Calu3 (cell line): ENCODE measurements around the gene LCE6A. TPM values are rescaled to one million over a fixed set of nuclear protein-coding genes. Genes with fewer than 3 reads are reported as not detected.

Experiments
- Bru-seq: library from RNA; stranded (reverse); fragments of 400-500 nt; gene quantifications from one replicate; lab custom pipeline; 2021; lab: Mats Ljungman, UMichigan
- BruChase-seq, 2 experiments: library from RNA; stranded (reverse); fragments of 400-500 nt; gene quantifications; one replicate each; lab custom pipeline; 2021; lab: Mats Ljungman, UMichigan
- BruUV-seq: library from RNA; stranded (reverse); fragments of 400-500 nt; replicated peaks from 2 replicates; lab custom pipeline; 2021; lab: Mats Ljungman, UMichigan
- CTCF ChIA-PET: fragments of 300-600 bp; sonication (Branson Sonifier 250); formaldehyde crosslinking; loops from one replicate; lab custom pipeline; 2022; ENCODE audit warnings: antibody characterized with exemption; lab: Charles Lee
- DNase-seq: peaks from one replicate; pipeline ENCODE4 v3.0.0; 2022
- H3K27ac Mint-ChIP-seq: one replicate; pipeline ENCODE4 v1.8.0; 2022; ENCODE audit warnings: mixed read lengths; ENCODE audit not compliant: unreplicated experiment
- H3K27me3 Mint-ChIP-seq: one replicate; pipeline ENCODE4 v1.8.0; 2022; ENCODE audit warnings: mixed read lengths; ENCODE audit not compliant: unreplicated experiment
- H3K36me3 Mint-ChIP-seq: one replicate; pipeline ENCODE4 v1.8.0; 2022; ENCODE audit warnings: mild to moderate bottlenecking, moderate library complexity, mixed read lengths; ENCODE audit not compliant: insufficient read depth, unreplicated experiment
- H3K4me1 Mint-ChIP-seq: one replicate; pipeline ENCODE4 v1.8.0; 2022; ENCODE audit warnings: mild to moderate bottlenecking, low read depth, mixed read lengths; ENCODE audit not compliant: unreplicated experiment
- H3K4me3 Mint-ChIP-seq: one replicate; pipeline ENCODE4 v1.8.0; 2022; ENCODE audit warnings: mild to moderate bottlenecking, low read depth, moderate library complexity, mixed read lengths; ENCODE audit not compliant: unreplicated experiment
- H3K9me3 Mint-ChIP-seq: one replicate; pipeline ENCODE4 v1.8.0; 2022; ENCODE audit warnings: low read depth, mixed read lengths; ENCODE audit not compliant: unreplicated experiment
- CTCF ChIP-seq: fragments of 200-600 bp; IDR thresholded peaks from one replicate; pipeline ENCODE4 v1.8.0; 2022; ENCODE audit warnings: antibody characterized with exemption; ENCODE audit not compliant: unreplicated experiment
- intact Hi-C: fragments of 100-400 bp; cut with micrococcal nuclease; formaldehyde crosslinking; loops from one replicate; pipeline ENCODE4 v1.10.0; 2022; ENCODE audit not compliant: unreplicated experiment
- long read RNA-seq: library from polyadenylated mRNA; stranded (forward); transcript quantifications from one replicate; pipeline ENCODE4 v2.0.0, GENCODE V29; 2022
- total RNA-seq: library from RNA; stranded (reverse); gene quantifications from 2 replicates; pipeline ENCODE4 v1.2.3, GENCODE V29; 2022

Gene LCE6A
- total RNA-seq: not detected in 2 replicates
- not detected for Bru-seq, nascent RNA
- BruChase-seq, experiment 1, labeled RNA remaining after a 6-hour chase: not detected
- BruChase-seq, experiment 2, labeled RNA remaining after a 2-hour chase: not detected
- long read RNA-seq: 0 reads

GRCh38 chr1:152842556-152842955, at the start of gene LCE6A:
TSS of gene LCE6A (plus strand) at chr1:152842856. CDS start at chr1:152843521, 665 bp downstream.
- CTCF ChIA-PET: interaction anchor here (0.6 kb wide), 1 partner anchor 76 kb away, joined by 3 read pairs; no protein-coding TSS in a partner anchor
- Mint-ChIP-seq H3K27me3 (peaks cover 59% of the 10 kb centered on the region), H3K4me3 (no peak within 1 kb of the TSS), H3K9me3 (no peaks in the 10 kb centered on the region), H3K4me1 (no peaks in the 10 kb centered on the region), H3K27ac (no peak within 1 kb of the TSS), H3K36me3 (no peaks in the 10 kb centered on the region)
- DNase-seq: no peak
- no TSS peak for BruUV-seq
- intact Hi-C loops: no loop called here
- TF ChIP-seq CTCF: no peak

- no peak for DNase-seq
- no peak overlapping the region for H3K4me3 Mint-ChIP-seq
- H3K36me3 Mint-ChIP-seq: no peaks in the 10 kb centered on the region
- peaks cover 7% of the 10 kb centered on the region for H3K4me1 Mint-ChIP-seq
- H3K27ac Mint-ChIP-seq: no peak overlapping the region
- intact Hi-C loops: no loop called here
- no peak for TF ChIP-seq CTCF
- no peaks in the 10 kb centered on the region for H3K9me3 Mint-ChIP-seq
- CTCF ChIA-PET: no interaction called here
- BruUV-seq: no TSS peak
- H3K27me3 Mint-ChIP-seq: peaks cover 55% of the 10 kb centered on the region
These were observed 47.0 kb upstream of the LCE6A start for GRCh38 chr1:152795686-152796085.

GRCh38 chr1:152796421-152796820, 46.2 kb upstream of the LCE6A start, which contains the start of gene LCE1D:
TSS of gene LCE1D (plus strand) at chr1:152796721. CDS start at chr1:152797795, 1,074 bp downstream.
- no peak for DNase-seq
- CTCF ChIA-PET: no interaction called here
- Mint-ChIP-seq H3K36me3 (no peaks in the 10 kb centered on the region), H3K27me3 (peaks cover 62% of the 10 kb centered on the region), H3K4me1 (no peaks in the 10 kb centered on the region), H3K9me3 (no peaks in the 10 kb centered on the region), H3K27ac (no peak within 1 kb of the TSS), H3K4me3 (no peak within 1 kb of the TSS)
- no TSS peak for BruUV-seq
- no peak for TF ChIP-seq CTCF
- intact Hi-C loops: no loop called here

- no peak overlapping the region for H3K4me3 Mint-ChIP-seq
- BruUV-seq: no TSS peak
- no peaks in the 10 kb centered on the region for H3K9me3 Mint-ChIP-seq
- no peaks in the 10 kb centered on the region for H3K36me3 Mint-ChIP-seq
- CTCF ChIA-PET: interaction anchor here (1.5 kb wide), 1 partner anchor 45 kb away, joined by 3 read pairs; no protein-coding TSS in a partner anchor
- H3K27ac Mint-ChIP-seq: no peak overlapping the region
- peaks cover 77% of the 10 kb centered on the region for H3K27me3 Mint-ChIP-seq
- no peak for TF ChIP-seq CTCF
- intact Hi-C loops: no loop called here
- H3K4me1 Mint-ChIP-seq: no peaks in the 10 kb centered on the region
- no peak for DNase-seq
These were observed 41.3 kb upstream of the LCE6A start for GRCh38 chr1:152801333-152801732.
